Endothelial cell of umbilical vein (primary cell): Measurements from ENCODE around the gene HECTD4.

Experiments
- CTCF ChIP-seq, 2 donors: IDR thresholded peaks; 1 replicate in 1 of 2; 2 replicates in 1 of 2; pipeline ENCODE4 v1.5.1; 2011; ENCODE audit warnings: low read length in 2 of 2, mild to moderate bottlenecking in 2 of 2, moderate library complexity in 2 of 2, control low read depth in 1 of 2, inconsistent platforms in 1 of 2, low read depth in 1 of 2; ENCODE audit not compliant: insufficient read depth in 1 of 2; ENCODE audit errors: extremely low read depth in 1 of 2
- EZH2 ChIP-seq: IDR thresholded peaks from 2 replicates; pipeline ENCODE4 v1.6.1; 2012; ENCODE audit warnings: borderline replicate concordance, low read depth, mild to moderate bottlenecking, moderate library complexity, low read length, inconsistent platforms; ENCODE audit not compliant: severe bottlenecking
- FOS ChIP-seq: IDR thresholded peaks from 2 replicates; pipeline ENCODE4 v1.6.1; 2011; ENCODE audit warnings: mild to moderate bottlenecking, low read length, moderate library complexity, borderline replicate concordance; ENCODE audit not compliant: insufficient read depth
- GATA2 ChIP-seq: IDR thresholded peaks from 2 replicates; pipeline ENCODE4 v1.7.0; 2011; ENCODE audit warnings: low read depth, mild to moderate bottlenecking, moderate library complexity, mixed read lengths, low read length; ENCODE audit not compliant: insufficient read length, insufficient read depth
- JUN ChIP-seq: IDR thresholded peaks from 2 replicates; pipeline ENCODE4 v1.6.1; 2011; ENCODE audit warnings: borderline replicate concordance, low read depth; ENCODE audit not compliant: insufficient read length, insufficient read depth
- MYC ChIP-seq: IDR thresholded peaks from one replicate; pipeline ENCODE4 v1.6.1; 2011; ENCODE audit warnings: mild to moderate bottlenecking, low read depth, low read length
- POLR2A ChIP-seq: IDR thresholded peaks from 2 replicates; pipeline ENCODE4 v1.6.1; 2012; ENCODE audit warnings: low read depth, mild to moderate bottlenecking, control low read depth, low read length
- POLR2AphosphoS5 ChIP-seq: IDR thresholded peaks from 2 replicates; pipeline ENCODE4 v1.6.1; 2012; ENCODE audit warnings: low read depth, mild to moderate bottlenecking, control low read depth, low read length, moderate library complexity; ENCODE audit not compliant: insufficient read depth
- TF ChIP-seq, protein P1 (sequence below): IDR thresholded peaks from 2 replicates; pipeline ENCODE4 v1.6.1; 2011; ENCODE audit not compliant: insufficient read depth, insufficient read length

DNA sequence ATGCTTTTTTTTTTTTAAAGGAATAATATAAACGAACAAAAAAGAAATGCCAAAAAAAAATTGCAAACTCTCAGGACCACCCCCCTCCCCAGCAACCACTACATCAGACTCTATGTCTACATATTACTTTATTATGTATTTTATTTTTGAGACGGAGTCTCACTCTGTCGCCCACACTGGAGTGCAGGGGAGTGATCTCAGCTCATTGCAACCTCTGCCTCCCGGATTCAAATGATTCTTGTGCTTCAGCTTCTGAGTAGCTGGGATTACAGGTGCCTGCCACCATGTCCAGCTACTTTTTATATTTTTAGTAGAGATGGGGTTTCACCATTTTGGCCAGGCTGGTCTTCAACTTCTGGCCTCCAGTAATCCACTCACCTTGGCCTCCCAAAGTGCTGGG lies 22.9 kb downstream of the HECTD4 start:
- no peak for TF ChIP-seq POLR2A
- TF ChIP-seq POLR2AphosphoS5 = no peak
- no peak for TF ChIP-seq GATA2
- no peak for TF ChIP-seq CTCF (IDR thresholded peaks at IDR 0.05; ENCODE audit: extremely low read depth in 1 of 2, insufficient read depth in 1 of 2, low read depth in 1 of 2, low read length in 2 of 2)
- no peak for TF ChIP-seq EZH2
- TF ChIP-seq FOS = no peak
- TF ChIP-seq MYC = no peak
- TF ChIP-seq, protein P1, sequence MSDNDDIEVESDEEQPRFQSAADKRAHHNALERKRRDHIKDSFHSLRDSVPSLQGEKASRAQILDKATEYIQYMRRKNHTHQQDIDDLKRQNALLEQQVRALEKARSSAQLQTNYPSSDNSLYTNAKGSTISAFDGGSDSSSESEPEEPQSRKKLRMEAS = no peak
- TF ChIP-seq JUN = no peak
